ACC112 (cell line): Measurements from ENCODE around the gene DNAJA4.

Experiments used
- H2AFZ ChIP-seq: fragments of 200-600 bp; sonication (generic); one replicate; pipeline ENCODE4 v1.6.0; 2017; ENCODE audit warnings: antibody characterized with exemption, low read length; ENCODE audit not compliant: unreplicated experiment
- H3K27ac ChIP-seq: fragments of 200-600 bp; sonication (generic); 2 replicates; pipeline ENCODE4 v1.5.1; 2014; ENCODE audit warnings: low read depth, mild to moderate bottlenecking, antibody characterized with exemption, low read length, moderate library complexity
- H3K27me3 ChIP-seq: fragments of 200-600 bp; sonication (generic); 2 replicates; pipeline ENCODE4 v1.6.1; 2014; ENCODE audit warnings: mild to moderate bottlenecking, antibody characterized with exemption, low read length, moderate library complexity, mixed read lengths; ENCODE audit not compliant: insufficient read depth
- H3K36me3 ChIP-seq: fragments of 200-600 bp; sonication (generic); 2 replicates; pipeline ENCODE4 v1.6.1; 2016; ENCODE audit warnings: mild to moderate bottlenecking, antibody characterized with exemption, low read length, moderate library complexity, mixed read lengths; ENCODE audit not compliant: insufficient read depth
- H3K4me1 ChIP-seq: fragments of 200-600 bp; sonication (generic); one replicate; pipeline ENCODE4 v1.6.1; 2016; ENCODE audit warnings: low read length, mixed read lengths; ENCODE audit not compliant: insufficient read depth, unreplicated experiment, control insufficient read depth
- H3K4me3 ChIP-seq: fragments of 200-600 bp; sonication (generic); 2 replicates; pipeline ENCODE4 v1.5.1; 2014; ENCODE audit warnings: mild to moderate bottlenecking, low read depth, low read length
- H3K79me2 ChIP-seq: fragments of 200-600 bp; sonication (generic); one replicate; pipeline ENCODE4 v1.6.0; 2016; ENCODE audit warnings: low read length; ENCODE audit not compliant: control insufficient read depth, unreplicated experiment, insufficient read depth

Gene DNAJA4

GRCh38 chr15:78261062-78261461 is 3.3 kb upstream of the DNAJA4 start:
- Histone ChIP-seq H3K36me3 (no peaks in the 10 kb centered on the region), H3K79me2 (peaks cover 10% of the 10 kb centered on the region), H2AFZ (no peak overlapping the region), H3K27me3 (no peaks in the 10 kb centered on the region; the same call in 1 of the 2 replicates), H3K4me3 (no peak overlapping the region), H3K4me1 (peaks cover 8% of the 10 kb centered on the region), H3K27ac (no peak overlapping the region)

GRCh38 chr15:78263351-78263781 is 996 bp upstream of the DNAJA4 start:
- Histone ChIP-seq H3K4me3 (no peak overlapping the region), H3K79me2 (peaks cover 11% of the 10 kb centered on the region), H3K4me1 (peaks cover 14% of the 10 kb centered on the region), H2AFZ (no peak overlapping the region), H3K36me3 (no peaks in the 10 kb centered on the region), H3K27me3 (no peaks in the 10 kb centered on the region; the same call in 1 of the 2 replicates), H3K27ac (no peak overlapping the region)

DNA sequence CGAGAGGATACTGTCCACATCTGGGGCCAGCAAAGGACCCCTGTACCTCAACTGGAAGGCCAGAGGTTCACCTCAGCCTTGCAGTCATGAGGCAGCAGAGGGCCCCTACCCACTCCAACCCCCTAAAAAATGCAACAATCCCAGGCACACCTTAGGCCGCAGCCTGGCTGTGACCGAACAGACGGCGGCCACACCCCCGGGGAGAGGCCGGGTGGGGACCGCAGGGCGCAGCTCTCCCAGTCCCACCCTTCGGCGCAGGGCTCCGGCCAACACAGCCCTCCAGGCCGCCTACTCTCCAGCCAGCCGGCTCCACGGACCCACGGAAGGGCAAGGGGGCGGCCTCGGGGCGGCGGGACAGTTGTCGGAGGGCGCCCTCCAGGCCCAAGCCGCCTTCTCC is 457 bp upstream of the DNAJA4 start:
- Histone ChIP-seq H3K36me3 (no peaks in the 10 kb centered on the region), H3K4me1 (peaks cover 14% of the 10 kb centered on the region), H2AFZ (peak overlapping the region; percentile 81), H3K27me3 (no peaks in the 10 kb centered on the region; the same call in 1 of the 2 replicates), H3K27ac (no peak overlapping the region), H3K79me2 (peaks cover 11% of the 10 kb centered on the region), H3K4me3 (peak overlapping the region; percentile 90)

DNA sequence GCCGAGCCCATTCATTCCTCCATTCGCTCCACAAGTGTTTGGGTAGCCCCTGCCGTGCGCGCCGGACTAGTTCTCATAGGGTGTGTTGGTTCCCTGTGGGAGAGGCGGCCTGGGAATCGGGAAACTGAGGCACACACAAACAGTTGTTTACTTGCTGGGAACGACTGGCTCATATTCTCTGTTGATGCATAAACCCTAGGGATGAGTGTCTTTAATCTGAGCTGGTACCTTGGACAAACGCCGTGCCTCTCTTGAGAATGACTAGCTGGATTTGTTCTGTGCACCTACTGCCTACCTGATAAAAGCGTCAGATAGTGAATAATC is 737 bp downstream of the DNAJA4 start:
- Histone ChIP-seq H2AFZ (peak overlapping the region; percentile 84), H3K4me3 (peak overlapping the region; percentile 90), H3K79me2 (peaks cover 11% of the 10 kb centered on the region), H3K36me3 (no peaks in the 10 kb centered on the region), H3K4me1 (peaks cover 14% of the 10 kb centered on the region), H3K27ac (no peak overlapping the region), H3K27me3 (no peaks in the 10 kb centered on the region; the same call in 1 of the 2 replicates)

- peak overlapping the region; percentile 90 for H3K4me3 ChIP-seq
- no peak overlapping the region for H2AFZ ChIP-seq
- H3K27ac ChIP-seq = no peak overlapping the region
- H3K27me3 ChIP-seq = no peaks in the 10 kb centered on the region; the same call in 1 of the 2 replicates
- H3K36me3 ChIP-seq = no peaks in the 10 kb centered on the region
- peaks cover 11% of the 10 kb centered on the region for H3K79me2 ChIP-seq
- peaks cover 14% of the 10 kb centered on the region for H3K4me1 ChIP-seq
Measured at GRCh38 chr15:78265752-78266224, 1.4 kb downstream of the DNAJA4 start.

DNA sequence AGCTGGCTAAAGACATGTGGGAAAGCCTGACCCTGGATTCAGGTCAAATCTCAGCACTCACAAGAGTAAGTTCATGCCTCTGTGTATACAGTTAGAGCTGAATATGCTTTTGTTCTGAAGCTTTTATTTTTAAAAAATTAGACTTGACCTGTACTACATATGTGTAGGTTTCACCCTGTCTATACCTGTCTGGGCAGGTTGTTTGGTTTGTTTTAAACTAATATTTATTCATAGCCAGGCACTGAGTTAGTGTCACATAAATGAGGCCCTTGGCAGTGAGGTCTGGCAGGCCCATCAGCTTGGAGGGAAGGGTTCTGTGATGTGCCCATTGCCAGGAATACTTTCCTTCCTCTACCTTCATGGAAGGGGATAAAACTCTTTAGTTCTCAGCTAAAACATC is 1.9 kb downstream of the DNAJA4 start:
- Histone ChIP-seq H3K27me3 (no peaks in the 10 kb centered on the region; the same call in 1 of the 2 replicates), H2AFZ (no peak overlapping the region), H3K27ac (no peak overlapping the region), H3K4me3 (no peak overlapping the region), H3K4me1 (peaks cover 14% of the 10 kb centered on the region), H3K36me3 (no peaks in the 10 kb centered on the region), H3K79me2 (peaks cover 11% of the 10 kb centered on the region)

DNA sequence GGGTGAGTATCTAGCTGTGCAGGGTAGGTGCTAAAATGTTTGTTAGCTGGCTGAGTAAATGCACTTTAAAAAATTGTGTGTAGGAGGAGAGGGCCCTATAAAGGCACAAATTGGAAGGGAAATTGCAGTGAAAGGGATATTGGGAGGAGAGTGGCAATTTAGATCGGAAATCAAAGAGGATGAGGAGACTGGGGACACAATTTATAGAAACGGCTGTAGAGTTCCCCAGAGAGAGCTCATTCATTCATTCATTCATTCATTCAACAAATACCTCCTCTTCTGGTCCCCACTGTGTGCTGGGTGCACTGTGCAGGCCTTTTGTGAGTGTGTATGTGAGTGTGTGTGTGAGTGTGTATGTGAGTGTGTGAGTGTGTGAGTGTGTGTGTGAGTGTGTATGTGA is 2.4 kb downstream of the DNAJA4 start:
- H3K4me3 ChIP-seq = no peak overlapping the region
- H3K36me3 ChIP-seq = no peaks in the 10 kb centered on the region
- peaks cover 11% of the 10 kb centered on the region for H3K79me2 ChIP-seq
- H3K27me3 ChIP-seq = no peaks in the 10 kb centered on the region; the same call in 1 of the 2 replicates
- peaks cover 14% of the 10 kb centered on the region for H3K4me1 ChIP-seq
- no peak overlapping the region for H2AFZ ChIP-seq
- H3K27ac ChIP-seq = no peak overlapping the region

- no peak overlapping the region for H3K27ac ChIP-seq
- no peaks in the 10 kb centered on the region for H3K79me2 ChIP-seq
- H3K4me3 ChIP-seq = no peak overlapping the region
- H2AFZ ChIP-seq = no peak overlapping the region
- peaks cover 3% of the 10 kb centered on the region for H3K4me1 ChIP-seq
- no peaks in the 10 kb centered on the region for H3K27me3 ChIP-seq
- H3K36me3 ChIP-seq = no peaks in the 10 kb centered on the region; the same call in 1 of the 2 replicates
Measured at GRCh38 chr15:78272316-78272715, 8.0 kb downstream of the DNAJA4 start.

DNA sequence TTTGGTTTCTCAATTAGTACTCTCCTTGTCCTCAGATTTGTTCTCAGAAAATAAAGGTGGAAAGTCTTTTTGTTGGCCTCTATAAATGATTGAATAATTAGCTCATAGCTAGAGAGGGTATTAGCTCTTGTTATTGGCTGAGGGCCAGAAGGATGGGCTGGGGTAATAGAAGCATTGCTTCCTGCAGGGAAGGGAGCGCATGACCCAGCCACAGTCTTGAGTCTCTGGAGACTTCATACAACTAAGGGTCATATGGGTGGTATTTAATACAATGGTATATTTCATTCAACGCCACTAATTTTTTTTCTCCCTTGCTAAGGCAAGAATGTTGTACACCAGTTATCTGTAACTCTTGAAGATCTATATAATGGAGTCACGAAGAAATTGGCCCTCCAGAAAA is 8.4 kb downstream of the DNAJA4 start:
- peaks cover 3% of the 10 kb centered on the region for H3K4me1 ChIP-seq
- H3K27ac ChIP-seq = no peak overlapping the region
- H2AFZ ChIP-seq = no peak overlapping the region
- no peaks in the 10 kb centered on the region; the same call in 1 of the 2 replicates for H3K36me3 ChIP-seq
- H3K79me2 ChIP-seq = no peaks in the 10 kb centered on the region
- no peak overlapping the region for H3K4me3 ChIP-seq
- H3K27me3 ChIP-seq = no peaks in the 10 kb centered on the region

DNA sequence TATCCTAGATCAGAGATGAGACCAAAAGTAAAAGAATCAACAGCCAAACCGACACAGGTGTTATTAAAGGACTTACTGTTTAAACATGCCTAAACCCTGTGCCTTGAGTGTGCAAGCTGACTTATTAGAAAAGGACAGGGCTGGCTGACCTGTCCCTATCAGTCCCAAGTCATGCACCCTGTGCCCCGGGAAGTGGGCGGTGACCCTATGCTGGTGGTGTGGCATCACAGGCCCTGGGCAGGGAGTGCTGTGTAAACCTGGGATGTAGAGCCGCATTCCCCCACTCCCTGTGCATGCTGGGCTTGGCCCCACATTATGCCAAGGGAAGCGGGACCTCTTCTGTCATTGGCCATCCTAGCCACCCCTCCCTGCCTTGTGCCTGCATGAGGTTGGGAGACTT is 10.6 kb downstream of the DNAJA4 start:
- H3K36me3 ChIP-seq = no peaks in the 10 kb centered on the region; the same call in 1 of the 2 replicates
- no peak overlapping the region for H3K4me3 ChIP-seq
- H2AFZ ChIP-seq = no peak overlapping the region
- H3K27ac ChIP-seq = no peak overlapping the region
- H3K27me3 ChIP-seq = no peaks in the 10 kb centered on the region
- H3K79me2 ChIP-seq = no peaks in the 10 kb centered on the region
- peaks cover 3% of the 10 kb centered on the region for H3K4me1 ChIP-seq

- Histone ChIP-seq H2AFZ (no peak overlapping the region), H3K27me3 (no peaks in the 10 kb centered on the region), H3K4me3 (no peak overlapping the region), H3K27ac (no peak overlapping the region), H3K36me3 (peaks cover 3% of the 10 kb centered on the region; the same call in 1 of the 2 replicates), H3K79me2 (no peaks in the 10 kb centered on the region), H3K4me1 (peaks cover 3% of the 10 kb centered on the region)
Measured at GRCh38 chr15:78276064-78276943, 11.9 kb downstream of the DNAJA4 start.
